ENCODE data around the gene OVCA2. TPM values are rescaled to one million over a fixed set of nuclear protein-coding genes. Genes with fewer than 3 reads are reported as not detected.

OVCA2 gene
- polyA plus RNA-seq, 1 experiment: 56.7 TPM

- H3K36me3 ChIP-seq (ENCODE audit: control insufficient read depth, insufficient read depth, low read length): peaks cover 10% of the 10 kb centered on the region
- no peak overlapping the region for H3K4me3 ChIP-seq (ENCODE audit: low read depth, low read length)
- POLR2A ChIA-PET: interaction anchor here (0.7 kb wide), 1 partner anchor 170 kb away, joined by 3 read pairs; no protein-coding TSS in a partner anchor
- CTCF ChIA-PET: interaction anchor here (0.9 to 6.9 kb wide), 8 partner anchors 11 to 163 kb away, joined by 3 to 41 read pairs (median 5); partner anchors contain the start of gene HIC1
- TF ChIP-seq, protein P1, sequence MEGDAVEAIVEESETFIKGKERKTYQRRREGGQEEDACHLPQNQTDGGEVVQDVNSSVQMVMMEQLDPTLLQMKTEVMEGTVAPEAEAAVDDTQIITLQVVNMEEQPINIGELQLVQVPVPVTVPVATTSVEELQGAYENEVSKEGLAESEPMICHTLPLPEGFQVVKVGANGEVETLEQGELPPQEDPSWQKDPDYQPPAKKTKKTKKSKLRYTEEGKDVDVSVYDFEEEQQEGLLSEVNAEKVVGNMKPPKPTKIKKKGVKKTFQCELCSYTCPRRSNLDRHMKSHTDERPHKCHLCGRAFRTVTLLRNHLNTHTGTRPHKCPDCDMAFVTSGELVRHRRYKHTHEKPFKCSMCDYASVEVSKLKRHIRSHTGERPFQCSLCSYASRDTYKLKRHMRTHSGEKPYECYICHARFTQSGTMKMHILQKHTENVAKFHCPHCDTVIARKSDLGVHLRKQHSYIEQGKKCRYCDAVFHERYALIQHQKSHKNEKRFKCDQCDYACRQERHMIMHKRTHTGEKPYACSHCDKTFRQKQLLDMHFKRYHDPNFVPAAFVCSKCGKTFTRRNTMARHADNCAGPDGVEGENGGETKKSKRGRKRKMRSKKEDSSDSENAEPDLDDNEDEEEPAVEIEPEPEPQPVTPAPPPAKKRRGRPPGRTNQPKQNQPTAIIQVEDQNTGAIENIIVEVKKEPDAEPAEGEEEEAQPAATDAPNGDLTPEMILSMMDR (IDR thresholded peaks at IDR 0.05; ENCODE audit: insufficient read depth, low read depth, low read length): no peak
- peak; percentile 41 for DNase-seq (ENCODE audit: low read depth)
- H3K27me3 ChIP-seq (ENCODE audit: control insufficient read depth, insufficient read depth, low read length): no peaks in the 10 kb centered on the region
Observed at GRCh38 chr17:2082003-2082781, 40.4 kb downstream of the OVCA2 start.

GRCh38 chr17:2083613-2084035, 41.8 kb downstream of the OVCA2 start:
- H3K4me3 ChIP-seq (ENCODE audit: low read depth, low read length): no peak overlapping the region
- no peak for DNase-seq (ENCODE audit: low read depth)
- ChIA-PET POLR2A (no interaction called here), CTCF (interaction anchor here (1.0 to 6.9 kb wide), 4 partner anchors 16 to 161 kb away, joined by 3 to 41 read pairs (median 6); partner anchors contain the start of gene HIC1)
- TF ChIP-seq, protein P1 (IDR thresholded peaks at IDR 0.05; ENCODE audit: insufficient read depth, low read depth, low read length): no peak
- peaks cover 10% of the 10 kb centered on the region for H3K36me3 ChIP-seq (ENCODE audit: control insufficient read depth, insufficient read depth, low read length)
- H3K27me3 ChIP-seq (ENCODE audit: control insufficient read depth, insufficient read depth, low read length): no peaks in the 10 kb centered on the region

- TF ChIP-seq, protein P1 (IDR thresholded peaks at IDR 0.05; ENCODE audit: insufficient read depth, low read depth, low read length): no peak
- ChIA-PET POLR2A (interaction anchor here (0.6 kb wide), 1 partner anchor 309 kb away, joined by 3 read pairs; no protein-coding TSS in a partner anchor), CTCF (interaction anchor here (0.7 to 6.9 kb wide), 5 partner anchors 16 to 161 kb away, joined by 3 to 41 read pairs (median 4); partner anchors contain the start of gene HIC1)
- no peak overlapping the region for H3K4me3 ChIP-seq (ENCODE audit: low read depth, low read length)
- H3K27me3 ChIP-seq (ENCODE audit: control insufficient read depth, insufficient read depth, low read length): no peaks in the 10 kb centered on the region
- H3K36me3 ChIP-seq (ENCODE audit: control insufficient read depth, insufficient read depth, low read length): peaks cover 10% of the 10 kb centered on the region
- peak; percentile 68 for DNase-seq (ENCODE audit: low read depth)
Observed at GRCh38 chr17:2084036-2084765, 42.4 kb downstream of the OVCA2 start.

DNA sequence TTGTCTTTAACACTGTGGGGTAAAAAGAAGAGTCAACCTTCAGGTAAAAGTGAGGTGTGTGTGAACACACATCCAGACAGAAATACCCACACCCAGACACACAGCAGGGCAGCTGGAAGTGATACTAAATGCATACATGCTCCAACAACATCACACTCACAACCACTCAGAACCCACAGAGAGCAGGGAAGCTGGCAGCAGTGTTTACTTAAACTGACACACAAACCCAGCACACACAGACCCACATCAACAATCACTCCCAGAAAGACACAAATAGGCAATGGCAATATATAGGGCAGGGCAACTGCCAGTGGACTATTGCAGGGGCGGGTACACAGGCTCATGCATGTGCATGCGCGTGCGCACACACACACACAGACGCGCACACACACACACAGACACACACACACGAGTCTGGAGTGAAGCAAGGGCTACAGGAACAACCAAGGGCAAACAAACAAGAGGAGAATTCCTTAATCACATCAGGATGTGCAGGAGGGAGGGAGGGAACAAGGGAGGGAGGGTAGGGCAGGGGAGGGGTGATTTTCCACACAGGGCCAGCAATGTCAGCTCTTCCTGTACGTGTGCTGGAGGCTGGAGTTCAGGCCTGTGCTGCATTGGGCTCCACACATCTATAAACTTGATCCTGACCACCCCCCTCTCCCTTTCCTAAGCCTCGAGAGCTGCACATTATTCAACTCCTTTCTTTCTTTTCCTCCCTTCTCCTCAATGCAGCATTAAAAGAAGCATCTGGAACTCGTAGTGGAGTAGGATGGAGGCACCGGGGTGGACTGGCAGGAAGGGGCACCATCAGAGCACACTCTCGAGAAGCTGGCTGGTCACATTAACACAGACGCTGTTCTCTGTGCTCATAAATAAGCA, 43.2 kb downstream of the OVCA2 start:
- TF ChIP-seq, protein P1 (IDR thresholded peaks at IDR 0.05; ENCODE audit: insufficient read depth, low read depth, low read length): no peak
- no peaks in the 10 kb centered on the region for H3K27me3 ChIP-seq (ENCODE audit: control insufficient read depth, insufficient read depth, low read length)
- H3K4me3 ChIP-seq (ENCODE audit: low read depth, low read length): no peak overlapping the region
- ChIA-PET POLR2A (interaction anchor here (0.6 kb wide), 2 partner anchors 156 to 308 kb away, joined by 3 to 4 read pairs; no protein-coding TSS in a partner anchor), CTCF (interaction anchor here (0.7 to 6.9 kb wide), 8 partner anchors 9 to 160 kb away, joined by 3 to 41 read pairs (median 4); partner anchors contain the start of gene HIC1)
- DNase-seq (ENCODE audit: low read depth): peak; percentile 86
- H3K36me3 ChIP-seq (ENCODE audit: control insufficient read depth, insufficient read depth, low read length): peaks cover 8% of the 10 kb centered on the region
